GM12878 (cell line): ENCODE data around the gene CIB4.

Experiments used
- TBL1XR1 ChIP-seq: IDR thresholded peaks from 2 replicates; pipeline ENCODE4 v1.6.1; 2012; ENCODE audit warnings: low read depth, low read length, improper control_type of control experiment
- TF ChIP-seq, protein P1 (sequence below): IDR thresholded peaks from 2 replicates; pipeline ENCODE4 v1.6.1; 2011; ENCODE audit warnings: low read depth, low read length, improper control_type of control experiment, borderline replicate concordance
- TF ChIP-seq, protein P2 (sequence below), 3 experiments: IDR thresholded peaks in 2 of 3; conservative IDR thresholded peaks in 1 of 3; 2 replicates each; pipeline ENCODE4 v1.5.1; 2011; ENCODE audit warnings: low read depth in 3 of 3, low read length in 3 of 3, mild to moderate bottlenecking in 3 of 3, control low read depth in 2 of 3, moderate library complexity in 2 of 3, inconsistent platforms in 1 of 3, mixed read lengths in 1 of 3; ENCODE audit not compliant: control insufficient read depth in 2 of 3, insufficient read depth in 1 of 3; ENCODE audit errors: extremely low read depth in 1 of 3
- TF ChIP-seq, protein P3 (sequence below): fragments of 450-650 bp; formaldehyde crosslinking; IDR thresholded peaks from 2 replicates; pipeline ENCODE4 v1.5.0; 2022; ENCODE audit warnings: mild to moderate bottlenecking, missing genetic modification characterization
- TF ChIP-seq, protein P4 (sequence below): IDR thresholded peaks from 2 replicates; pipeline ENCODE4 v1.6.1; 2011; ENCODE audit warnings: borderline replicate concordance, low read depth, mild to moderate bottlenecking, moderate library complexity, mixed read lengths, low read length; ENCODE audit not compliant: insufficient read depth; ENCODE audit errors: extremely low read length

DNA sequence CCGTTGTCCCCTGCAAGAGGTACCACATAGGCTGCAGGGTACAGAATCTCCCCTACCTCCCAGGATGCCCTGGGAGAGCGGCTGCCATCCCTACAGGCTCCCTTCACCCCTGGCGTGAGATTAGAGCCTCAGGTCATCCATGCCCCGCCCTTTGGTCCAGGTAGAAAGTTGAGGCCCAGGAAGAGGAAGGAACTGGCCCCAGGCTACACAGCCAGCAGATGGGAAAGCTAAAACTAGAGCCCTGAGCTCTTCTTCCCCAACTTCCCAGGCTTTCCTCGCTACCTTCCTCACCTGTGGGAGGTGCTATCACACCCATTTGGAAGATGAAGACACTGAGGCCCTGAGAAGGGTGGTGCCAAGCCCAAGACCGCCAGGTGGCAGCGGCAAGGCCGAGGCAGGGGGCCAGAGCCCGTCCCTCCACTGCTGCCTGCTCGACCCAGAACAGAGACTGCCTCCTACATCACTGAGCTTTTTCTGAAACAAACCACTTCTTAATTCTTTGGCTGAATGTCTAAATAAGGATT is 25.8 kb downstream of the CIB4 start:
- TF ChIP-seq, protein P1, sequence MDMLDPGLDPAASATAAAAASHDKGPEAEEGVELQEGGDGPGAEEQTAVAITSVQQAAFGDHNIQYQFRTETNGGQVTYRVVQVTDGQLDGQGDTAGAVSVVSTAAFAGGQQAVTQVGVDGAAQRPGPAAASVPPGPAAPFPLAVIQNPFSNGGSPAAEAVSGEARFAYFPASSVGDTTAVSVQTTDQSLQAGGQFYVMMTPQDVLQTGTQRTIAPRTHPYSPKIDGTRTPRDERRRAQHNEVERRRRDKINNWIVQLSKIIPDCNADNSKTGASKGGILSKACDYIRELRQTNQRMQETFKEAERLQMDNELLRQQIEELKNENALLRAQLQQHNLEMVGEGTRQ, result no peak
- TF ChIP-seq, protein P2, sequence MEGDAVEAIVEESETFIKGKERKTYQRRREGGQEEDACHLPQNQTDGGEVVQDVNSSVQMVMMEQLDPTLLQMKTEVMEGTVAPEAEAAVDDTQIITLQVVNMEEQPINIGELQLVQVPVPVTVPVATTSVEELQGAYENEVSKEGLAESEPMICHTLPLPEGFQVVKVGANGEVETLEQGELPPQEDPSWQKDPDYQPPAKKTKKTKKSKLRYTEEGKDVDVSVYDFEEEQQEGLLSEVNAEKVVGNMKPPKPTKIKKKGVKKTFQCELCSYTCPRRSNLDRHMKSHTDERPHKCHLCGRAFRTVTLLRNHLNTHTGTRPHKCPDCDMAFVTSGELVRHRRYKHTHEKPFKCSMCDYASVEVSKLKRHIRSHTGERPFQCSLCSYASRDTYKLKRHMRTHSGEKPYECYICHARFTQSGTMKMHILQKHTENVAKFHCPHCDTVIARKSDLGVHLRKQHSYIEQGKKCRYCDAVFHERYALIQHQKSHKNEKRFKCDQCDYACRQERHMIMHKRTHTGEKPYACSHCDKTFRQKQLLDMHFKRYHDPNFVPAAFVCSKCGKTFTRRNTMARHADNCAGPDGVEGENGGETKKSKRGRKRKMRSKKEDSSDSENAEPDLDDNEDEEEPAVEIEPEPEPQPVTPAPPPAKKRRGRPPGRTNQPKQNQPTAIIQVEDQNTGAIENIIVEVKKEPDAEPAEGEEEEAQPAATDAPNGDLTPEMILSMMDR (IDR thresholded peaks at IDR 0.05 in 2 of 3, conservative IDR thresholded peaks at IDR 0.05 in 1 of 3; ENCODE audit: control insufficient read depth in 2 of 3, extremely low read depth in 1 of 3, insufficient read depth in 1 of 3, low read depth in 3 of 3, low read length in 3 of 3), result 0 out of 6 replicates have a peak, but pooled peaks of 2 of the 3 experiments have one; percentile 11 to 17
- TF ChIP-seq, protein P3, sequence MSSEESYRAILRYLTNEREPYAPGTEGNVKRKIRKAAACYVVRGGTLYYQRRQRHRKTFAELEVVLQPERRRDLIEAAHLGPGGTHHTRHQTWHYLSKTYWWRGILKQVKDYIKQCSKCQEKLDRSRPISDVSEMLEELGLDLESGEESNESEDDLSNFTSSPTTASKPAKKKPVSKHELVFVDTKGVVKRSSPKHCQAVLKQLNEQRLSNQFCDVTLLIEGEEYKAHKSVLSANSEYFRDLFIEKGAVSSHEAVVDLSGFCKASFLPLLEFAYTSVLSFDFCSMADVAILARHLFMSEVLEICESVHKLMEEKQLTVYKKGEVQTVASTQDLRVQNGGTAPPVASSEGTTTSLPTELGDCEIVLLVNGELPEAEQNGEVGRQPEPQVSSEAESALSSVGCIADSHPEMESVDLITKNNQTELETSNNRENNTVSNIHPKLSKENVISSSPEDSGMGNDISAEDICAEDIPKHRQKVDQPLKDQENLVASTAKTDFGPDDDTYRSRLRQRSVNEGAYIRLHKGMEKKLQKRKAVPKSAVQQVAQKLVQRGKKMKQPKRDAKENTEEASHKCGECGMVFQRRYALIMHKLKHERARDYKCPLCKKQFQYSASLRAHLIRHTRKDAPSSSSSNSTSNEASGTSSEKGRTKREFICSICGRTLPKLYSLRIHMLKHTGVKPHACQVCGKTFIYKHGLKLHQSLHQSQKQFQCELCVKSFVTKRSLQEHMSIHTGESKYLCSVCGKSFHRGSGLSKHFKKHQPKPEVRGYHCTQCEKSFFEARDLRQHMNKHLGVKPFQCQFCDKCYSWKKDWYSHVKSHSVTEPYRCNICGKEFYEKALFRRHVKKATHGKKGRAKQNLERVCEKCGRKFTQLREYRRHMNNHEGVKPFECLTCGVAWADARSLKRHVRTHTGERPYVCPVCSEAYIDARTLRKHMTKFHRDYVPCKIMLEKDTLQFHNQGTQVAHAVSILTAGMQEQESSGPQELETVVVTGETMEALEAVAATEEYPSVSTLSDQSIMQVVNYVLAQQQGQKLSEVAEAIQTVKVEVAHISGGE, result no peak
- no peak for TF ChIP-seq TBL1XR1
- TF ChIP-seq, protein P4, sequence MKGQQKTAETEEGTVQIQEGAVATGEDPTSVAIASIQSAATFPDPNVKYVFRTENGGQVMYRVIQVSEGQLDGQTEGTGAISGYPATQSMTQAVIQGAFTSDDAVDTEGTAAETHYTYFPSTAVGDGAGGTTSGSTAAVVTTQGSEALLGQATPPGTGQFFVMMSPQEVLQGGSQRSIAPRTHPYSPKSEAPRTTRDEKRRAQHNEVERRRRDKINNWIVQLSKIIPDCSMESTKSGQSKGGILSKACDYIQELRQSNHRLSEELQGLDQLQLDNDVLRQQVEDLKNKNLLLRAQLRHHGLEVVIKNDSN, result no peak
